IMR-90 (cell line): ENCODE results near the gene GGACT.

Experiments used
- POLR2A ChIP-seq: IDR thresholded peaks from 2 replicates; pipeline ENCODE4 v1.6.1; 2012; ENCODE audit warnings: mild to moderate bottlenecking, low read depth, low read length
- RAD21 ChIP-seq: IDR thresholded peaks from 2 replicates; pipeline ENCODE4 v1.6.1; 2012; ENCODE audit warnings: low read length, improper control_type of control experiment
- TF ChIP-seq, protein P1 (sequence below): conservative IDR thresholded peaks from 2 replicates; pipeline ENCODE4 v1.5.1; 2012; ENCODE audit warnings: mild to moderate bottlenecking, low read depth, low read length, improper control_type of control experiment

DNA sequence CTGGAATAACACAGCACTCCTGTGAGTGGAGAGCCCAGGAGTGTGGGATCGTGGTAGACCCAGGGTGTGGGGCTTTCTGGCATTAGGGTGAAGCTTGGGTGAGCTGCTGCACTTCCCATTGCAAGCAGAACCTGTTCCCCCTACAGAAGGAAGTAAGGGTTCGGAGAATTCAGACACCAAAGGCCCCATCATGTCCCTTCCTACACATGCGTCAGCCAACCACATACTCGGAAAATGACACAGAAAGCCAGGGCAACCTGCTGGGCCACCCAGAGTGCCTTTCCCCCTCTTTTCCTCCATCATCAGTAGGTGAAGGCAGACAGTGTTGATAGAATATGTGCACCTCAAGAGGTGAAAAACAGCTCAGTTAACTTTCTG is 42.9 kb downstream of the GGACT start:
- TF ChIP-seq, protein P1, sequence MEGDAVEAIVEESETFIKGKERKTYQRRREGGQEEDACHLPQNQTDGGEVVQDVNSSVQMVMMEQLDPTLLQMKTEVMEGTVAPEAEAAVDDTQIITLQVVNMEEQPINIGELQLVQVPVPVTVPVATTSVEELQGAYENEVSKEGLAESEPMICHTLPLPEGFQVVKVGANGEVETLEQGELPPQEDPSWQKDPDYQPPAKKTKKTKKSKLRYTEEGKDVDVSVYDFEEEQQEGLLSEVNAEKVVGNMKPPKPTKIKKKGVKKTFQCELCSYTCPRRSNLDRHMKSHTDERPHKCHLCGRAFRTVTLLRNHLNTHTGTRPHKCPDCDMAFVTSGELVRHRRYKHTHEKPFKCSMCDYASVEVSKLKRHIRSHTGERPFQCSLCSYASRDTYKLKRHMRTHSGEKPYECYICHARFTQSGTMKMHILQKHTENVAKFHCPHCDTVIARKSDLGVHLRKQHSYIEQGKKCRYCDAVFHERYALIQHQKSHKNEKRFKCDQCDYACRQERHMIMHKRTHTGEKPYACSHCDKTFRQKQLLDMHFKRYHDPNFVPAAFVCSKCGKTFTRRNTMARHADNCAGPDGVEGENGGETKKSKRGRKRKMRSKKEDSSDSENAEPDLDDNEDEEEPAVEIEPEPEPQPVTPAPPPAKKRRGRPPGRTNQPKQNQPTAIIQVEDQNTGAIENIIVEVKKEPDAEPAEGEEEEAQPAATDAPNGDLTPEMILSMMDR: no peak
- TF ChIP-seq POLR2A (no peak), RAD21 (no peak)
